MM.1S (cell line): ENCODE results near the gene SCARF2.

Source experiments
- DNase-seq: peaks from one replicate; pipeline ENCODE4 v3.0.0-alpha.2; 2015
- H2AFZ ChIP-seq: fragments of 300-600 bp; sonication (generic); 2 replicates; pipeline ENCODE4 v1.6.0; 2016; ENCODE audit warnings: antibody characterized with exemption, low read length
- H3F3A ChIP-seq: fragments of 300-600 bp; sonication (generic); 2 replicates; pipeline ENCODE4 v1.6.1; 2016; ENCODE audit warnings: mild to moderate bottlenecking, antibody characterized with exemption, low read length, moderate library complexity, mixed read lengths; ENCODE audit not compliant: insufficient read depth
- H3K27ac ChIP-seq: fragments of 300-600 bp; sonication (generic); 2 replicates; pipeline ENCODE4 v1.5.1; 2016; ENCODE audit warnings: mild to moderate bottlenecking, low read length
- H3K27me3 ChIP-seq: fragments of 300-600 bp; sonication (generic); replicated peaks from 2 replicates; pipeline ENCODE4 v1.6.0; 2016; ENCODE audit warnings: low read length; ENCODE audit not compliant: insufficient read depth
- H3K36me3 ChIP-seq: fragments of 300-600 bp; sonication (generic); replicated peaks from 2 replicates; pipeline ENCODE4 v1.6.1; 2016; ENCODE audit warnings: mild to moderate bottlenecking, low read length, mixed read lengths; ENCODE audit not compliant: insufficient read depth
- H3K4me1 ChIP-seq: fragments of 300-600 bp; sonication (generic); 2 replicates; pipeline ENCODE4 v1.6.1; 2016; ENCODE audit warnings: low read length, mixed read lengths
- H3K4me2 ChIP-seq: fragments of 300-600 bp; sonication (generic); 2 replicates; pipeline ENCODE4 v1.6.0; 2016; ENCODE audit warnings: low read depth, low read length
- H3K4me3 ChIP-seq: fragments of 300-600 bp; sonication (generic); 2 replicates; pipeline ENCODE4 v1.5.1; 2016; ENCODE audit warnings: low read length, mixed read lengths
- H3K79me2 ChIP-seq: fragments of 300-600 bp; sonication (generic); 2 replicates; pipeline ENCODE4 v1.6.1; 2016; ENCODE audit warnings: mixed run types, low read length, mixed read lengths
- H3K9ac ChIP-seq: fragments of 300-600 bp; sonication (generic); 2 replicates; pipeline ENCODE4 v1.6.1; 2016; ENCODE audit warnings: low read length, mixed read lengths
- H3K9me2 ChIP-seq: fragments of 300-600 bp; sonication (generic); replicated peaks from 2 replicates; pipeline ENCODE4 v1.6.1; 2016; ENCODE audit warnings: mild to moderate bottlenecking, low read length, mixed read lengths; ENCODE audit not compliant: insufficient read depth
- H3K9me3 ChIP-seq: fragments of 300-600 bp; sonication (generic); replicated peaks from 2 replicates; pipeline ENCODE4 v1.6.1; 2016; ENCODE audit warnings: mild to moderate bottlenecking, low read length, mixed read lengths; ENCODE audit not compliant: insufficient read depth
- H4K20me1 ChIP-seq: fragments of 300-600 bp; sonication (generic); 2 replicates; pipeline ENCODE4 v1.6.1; 2016; ENCODE audit warnings: mild to moderate bottlenecking, low read length, moderate library complexity, mixed read lengths; ENCODE audit not compliant: insufficient read depth
- CTCF ChIP-seq: fragments of 300-600 bp; sonication (generic); IDR thresholded peaks from 2 replicates; pipeline ENCODE4 v1.5.1; 2016; ENCODE audit warnings: antibody characterized with exemption, low read length, mixed read lengths
- EZH2 ChIP-seq: fragments of 300-600 bp; sonication (generic); optimal IDR thresholded peaks from 2 replicates; pipeline ENCODE3; 2017; ENCODE audit warnings: low read depth, mild to moderate bottlenecking, antibody characterized with exemption, low read length, mixed read lengths
- EZH2phosphoT487 ChIP-seq: fragments of 300-600 bp; sonication (generic); IDR thresholded peaks from 2 replicates; pipeline ENCODE4 v1.6.1; 2018; ENCODE audit warnings: antibody characterized with exemption, low read length

Gene SCARF2

GRCh38 chr22:20406686-20407408 is 30.8 kb downstream of the SCARF2 start:
- Histone ChIP-seq H3F3A (no peaks in the 10 kb centered on the region), H3K4me2 (no peak overlapping the region), H3K27ac (no peak overlapping the region), H3K4me3 (no peak overlapping the region), H3K9me2 (no peaks in the 10 kb centered on the region), H3K36me3 (no peaks in the 10 kb centered on the region), H3K27me3 (no peaks in the 10 kb centered on the region), H4K20me1 (no peaks in the 10 kb centered on the region), H3K79me2 (no peaks in the 10 kb centered on the region), H3K9me3 (no peaks in the 10 kb centered on the region), H3K9ac (no peak overlapping the region), H2AFZ (no peak overlapping the region), H3K4me1 (no peaks in the 10 kb centered on the region)
- TF ChIP-seq EZH2phosphoT487 (no peak), CTCF (no peak), EZH2 (no peak)
- DNase-seq = no peak

- Histone ChIP-seq H4K20me1 (no peaks in the 10 kb centered on the region), H3K36me3 (no peaks in the 10 kb centered on the region)
- TF ChIP-seq EZH2 (no peak), CTCF (no peak), EZH2phosphoT487 (no peak)
Measured at GRCh38 chr22:20405931-20406685, 31.5 kb downstream of the SCARF2 start.

GRCh38 chr22:20405291-20405930 is 32.2 kb downstream of the SCARF2 start:
- Histone ChIP-seq H3K4me1 (no peaks in the 10 kb centered on the region), H3K27me3 (no peaks in the 10 kb centered on the region), H3K9me3 (no peaks in the 10 kb centered on the region), H3K4me2 (no peak overlapping the region), H3K9ac (no peak overlapping the region), H3K36me3 (no peaks in the 10 kb centered on the region), H3K79me2 (no peaks in the 10 kb centered on the region), H3K9me2 (no peaks in the 10 kb centered on the region), H3F3A (no peaks in the 10 kb centered on the region), H4K20me1 (no peaks in the 10 kb centered on the region), H3K4me3 (no peak overlapping the region), H3K27ac (no peak overlapping the region), H2AFZ (no peak overlapping the region)
- no peak for TF ChIP-seq CTCF
- TF ChIP-seq EZH2phosphoT487 = no peak
- TF ChIP-seq EZH2 = no peak
- no peak for DNase-seq

More at GRCh38 chr22:20405931-20406685, 31.5 kb downstream of the SCARF2 start:
- no peak overlapping the region for H3K4me2 ChIP-seq
- H3K4me3 ChIP-seq = no peak overlapping the region
- H2AFZ ChIP-seq = no peak overlapping the region
- H3K4me1 ChIP-seq = no peaks in the 10 kb centered on the region
- no peak overlapping the region for H3K9ac ChIP-seq
- DNase-seq = no peak
- no peaks in the 10 kb centered on the region for H3K9me3 ChIP-seq
- no peak overlapping the region for H3K27ac ChIP-seq
- no peaks in the 10 kb centered on the region for H3K9me2 ChIP-seq
- H3K79me2 ChIP-seq = no peaks in the 10 kb centered on the region
- H3F3A ChIP-seq = no peaks in the 10 kb centered on the region
- H3K27me3 ChIP-seq = no peaks in the 10 kb centered on the region
